GM21786 (cell line): Measurements from ENCODE around the gene TXN.
A peak's percentile ranks its signal among the peaks of the same experiment; 100 is the strongest.

Experiments used
- ATAC-seq: cut with Tn5 transposase; IDR thresholded peaks from one replicate; pipeline ENCODE4 v1.9.1; 2021; ENCODE audit not compliant: unreplicated experiment

The TXN gene

GRCh38 chr9:110256380-110257096 is at the start of gene TXN:
Gene TXN, minus strand, starts transcription at chr9:110256507. Its CDS starts 72 bp downstream, at chr9:110256435.
- peak; percentile 57 for ATAC-seq

DNA sequence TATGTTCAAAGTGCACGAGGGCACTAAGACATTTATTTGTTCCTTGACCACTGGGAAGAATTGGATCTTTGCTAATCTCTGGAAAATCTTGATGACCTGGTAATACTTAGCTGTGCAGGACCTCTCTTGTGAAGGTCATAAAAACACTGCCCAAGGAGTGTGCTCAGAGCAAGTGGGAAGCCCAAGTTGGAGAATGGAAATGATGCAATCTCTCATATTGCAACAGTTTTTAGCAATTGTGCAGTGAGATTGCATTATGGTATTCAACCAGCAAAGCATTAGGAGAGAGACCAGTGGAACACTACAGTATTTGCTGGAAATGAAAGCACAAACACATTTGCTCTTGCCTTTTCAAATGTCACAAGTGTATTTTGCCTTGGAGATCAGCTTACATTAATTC is 46.8 kb upstream of the TXN start:
- no peak for ATAC-seq

- no peak for ATAC-seq
These were observed 41.8 kb upstream of the TXN start for GRCh38 chr9:110298043-110298605.

DNA sequence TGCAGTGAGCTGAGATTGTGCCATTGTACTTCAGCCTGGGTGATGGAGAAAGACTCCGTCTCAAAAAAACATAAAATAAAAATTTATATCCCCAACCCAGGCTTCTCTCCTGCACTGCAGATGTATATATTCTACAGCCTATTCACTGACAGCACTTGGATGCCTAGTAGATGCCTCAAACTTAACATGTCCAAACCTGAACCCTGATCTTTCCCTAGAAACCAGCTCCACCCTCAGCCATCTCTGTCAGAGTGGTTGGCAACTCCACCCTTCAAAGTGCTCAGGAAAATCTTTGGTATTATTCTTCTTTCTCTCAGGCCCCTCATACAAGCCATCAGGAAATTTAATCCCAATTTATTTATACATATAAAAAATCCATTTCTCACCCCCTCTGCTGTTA is 36.9 kb upstream of the TXN start:
- no peak for ATAC-seq

- ATAC-seq = no peak
These were observed 35.7 kb upstream of the TXN start for GRCh38 chr9:110291921-110292557.

- no peak for ATAC-seq
These were observed 33.7 kb upstream of the TXN start for GRCh38 chr9:110290001-110290400.

DNA sequence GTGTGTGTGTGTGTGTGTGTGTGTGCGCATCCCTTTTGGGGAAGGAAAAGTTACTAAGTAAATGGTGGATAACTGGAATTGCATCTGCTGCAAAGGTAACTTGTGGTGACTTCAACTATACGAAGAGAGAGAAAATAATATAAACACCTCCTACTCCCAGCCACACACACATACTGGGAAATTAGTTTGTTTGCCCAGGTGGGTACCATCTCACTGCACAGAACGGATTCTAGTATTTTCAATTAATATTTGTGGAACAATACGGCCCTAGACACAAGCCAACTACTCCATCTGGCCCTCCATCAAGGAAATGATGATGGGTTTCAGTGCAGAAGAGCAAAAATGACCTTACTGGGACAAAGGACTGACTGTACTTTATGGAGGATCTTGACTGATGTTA is 32.2 kb upstream of the TXN start:
- ATAC-seq = no peak

- no peak for ATAC-seq
These were observed 31.0 kb upstream of the TXN start for GRCh38 chr9:110287289-110287680.

DNA sequence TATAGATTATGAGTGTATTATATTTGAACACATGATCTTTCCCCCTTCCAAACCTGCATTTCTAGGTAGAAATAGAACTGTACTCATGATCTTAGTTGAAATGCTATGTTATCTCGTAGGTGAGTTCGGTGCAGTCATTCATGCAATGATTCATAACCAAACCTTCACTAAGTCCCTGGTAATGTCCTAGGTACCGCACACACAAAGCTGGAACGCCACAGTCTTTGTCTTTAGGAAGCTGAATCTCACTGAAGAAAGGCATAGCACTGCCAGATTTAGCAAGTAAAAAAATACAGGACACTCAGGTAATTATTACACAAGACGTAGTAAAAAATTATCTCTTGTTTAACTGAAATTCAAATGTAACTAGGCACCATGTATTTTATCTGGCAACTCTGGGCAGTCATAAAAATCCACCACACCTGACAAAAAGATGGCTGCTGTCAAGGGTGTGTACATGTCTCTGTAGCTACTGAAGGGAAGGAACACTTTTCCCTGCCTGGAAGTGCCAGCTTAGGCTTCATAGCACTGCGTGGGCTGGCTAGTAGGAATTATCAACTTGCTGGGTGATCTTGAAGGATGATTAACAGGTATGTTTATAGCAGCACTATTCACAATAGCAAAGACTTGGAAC is 28.0 kb upstream of the TXN start:
- no peak for ATAC-seq

GRCh38 chr9:110283751-110284150 is 27.4 kb upstream of the TXN start:
- ATAC-seq = no peak

GRCh38 chr9:110282739-110283081 is 26.4 kb upstream of the TXN start:
- no peak for ATAC-seq

DNA sequence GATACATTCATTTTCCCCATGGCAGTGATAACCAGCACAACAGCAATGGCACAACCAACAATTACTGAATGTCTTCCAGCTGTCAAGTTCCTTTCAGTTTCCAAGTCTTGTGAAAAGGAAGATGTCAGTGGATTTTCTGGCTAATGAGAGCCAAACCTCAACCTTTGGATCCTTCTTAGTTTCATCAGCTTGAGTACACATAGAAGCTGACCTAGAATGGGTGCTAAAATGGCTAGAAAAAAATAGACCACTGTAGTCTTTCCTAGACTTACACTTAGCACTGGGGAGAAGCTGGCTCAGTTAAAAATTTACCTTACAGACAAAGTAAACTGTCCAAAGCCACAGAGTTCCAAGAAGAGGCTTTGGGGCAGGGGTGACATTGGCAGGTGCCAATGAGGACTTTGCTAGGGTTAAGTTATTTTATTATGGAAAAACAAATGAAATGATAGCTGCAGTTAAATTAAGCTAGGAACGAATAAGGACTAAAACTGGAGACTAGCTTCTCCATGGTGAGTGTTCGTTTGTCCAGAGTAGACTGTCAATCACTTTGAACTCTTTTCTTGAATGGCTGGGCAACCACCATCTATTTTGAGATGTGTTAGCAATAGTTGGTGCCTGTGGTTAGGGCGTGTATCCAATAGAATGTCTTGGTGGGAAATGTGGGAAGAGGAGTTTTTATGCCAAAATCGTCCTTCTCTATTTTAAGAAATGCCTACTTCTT is 25.9 kb upstream of the TXN start:
- no peak for ATAC-seq

- no peak for ATAC-seq
These were observed 21.9 kb upstream of the TXN start for GRCh38 chr9:110278080-110278707.

- no peak for ATAC-seq
These were observed 20.5 kb upstream of the TXN start for GRCh38 chr9:110276781-110277180.

DNA sequence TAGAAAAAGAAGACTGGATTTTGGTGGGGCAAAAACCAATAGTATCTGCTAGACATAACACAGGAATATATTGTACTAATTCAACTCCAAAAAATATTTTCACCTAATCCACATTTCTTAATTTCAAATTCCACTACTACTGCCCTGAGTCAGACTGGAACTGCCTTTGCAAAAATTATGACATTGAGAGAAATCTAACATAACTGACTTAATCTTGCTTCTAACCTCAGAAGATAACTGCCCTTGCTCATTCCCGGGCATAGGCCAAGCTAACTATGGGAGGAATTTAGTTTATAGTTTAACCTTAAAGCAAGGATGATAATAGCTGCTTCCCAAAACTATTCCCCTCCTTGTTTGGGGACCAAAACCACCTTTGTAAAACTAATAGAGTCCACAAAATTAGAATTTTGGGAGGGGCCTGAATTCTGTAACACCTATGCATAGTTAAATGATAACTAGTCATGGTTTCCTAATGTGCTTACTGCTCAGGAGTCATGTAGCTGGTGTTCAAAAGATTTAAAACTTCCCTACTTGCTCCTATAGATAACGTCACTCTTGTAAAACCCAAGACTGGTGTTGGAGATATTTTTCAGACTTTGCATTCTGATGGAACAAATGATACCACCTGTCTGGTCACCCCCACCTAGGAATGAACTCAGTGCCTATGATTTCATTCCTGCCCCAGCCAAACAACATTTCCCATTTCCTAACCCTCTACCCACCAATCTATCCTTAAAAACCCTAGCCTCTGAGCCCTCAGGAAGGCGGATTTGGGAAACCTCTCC is 14.1 kb upstream of the TXN start:
- ATAC-seq = no peak

DNA sequence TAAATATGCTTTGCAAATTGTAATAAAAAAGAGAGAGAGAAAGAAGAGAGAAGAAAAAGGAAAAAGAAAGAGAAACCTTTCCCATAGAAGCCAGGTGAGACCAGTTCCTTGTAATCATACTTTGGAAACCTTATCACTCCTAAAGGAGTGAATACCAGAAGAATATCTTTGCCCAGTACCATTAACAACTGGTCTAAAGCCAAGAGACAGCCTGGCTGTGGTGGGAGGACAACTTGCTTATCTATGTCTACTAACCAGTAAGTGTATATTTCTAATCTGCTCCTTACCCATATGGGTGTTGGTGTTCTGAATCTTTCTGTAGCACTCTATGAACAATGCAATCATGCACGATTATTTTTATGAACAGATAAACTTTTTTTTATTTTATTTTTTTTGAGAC is 10.5 kb upstream of the TXN start:
- ATAC-seq = no peak

- no peak for ATAC-seq
These were observed 5.3 kb upstream of the TXN start for GRCh38 chr9:110261632-110262031.

- no peak for ATAC-seq
These were observed 4.6 kb upstream of the TXN start for GRCh38 chr9:110260911-110261310.

- no peak for ATAC-seq
These were observed 3.3 kb upstream of the TXN start for GRCh38 chr9:110259566-110259965.

- ATAC-seq = no peak
These were observed 2.4 kb upstream of the TXN start for GRCh38 chr9:110258690-110259091.
